Endothelial cell of umbilical vein (primary cell): ENCODE measurements around the gene MAX.

Source experiments
- CTCF ChIP-seq, 2 donors: IDR thresholded peaks; 1 replicate in 1 of 2; 2 replicates in 1 of 2; pipeline ENCODE4 v1.5.1; 2011; ENCODE audit warnings: low read length in 2 of 2, mild to moderate bottlenecking in 2 of 2, moderate library complexity in 2 of 2, control low read depth in 1 of 2, inconsistent platforms in 1 of 2, low read depth in 1 of 2; ENCODE audit not compliant: insufficient read depth in 1 of 2; ENCODE audit errors: extremely low read depth in 1 of 2
- EZH2 ChIP-seq: IDR thresholded peaks from 2 replicates; pipeline ENCODE4 v1.6.1; 2012; ENCODE audit warnings: borderline replicate concordance, low read depth, mild to moderate bottlenecking, moderate library complexity, low read length, inconsistent platforms; ENCODE audit not compliant: severe bottlenecking
- FOS ChIP-seq: IDR thresholded peaks from 2 replicates; pipeline ENCODE4 v1.6.1; 2011; ENCODE audit warnings: mild to moderate bottlenecking, low read length, moderate library complexity, borderline replicate concordance; ENCODE audit not compliant: insufficient read depth
- GATA2 ChIP-seq: IDR thresholded peaks from 2 replicates; pipeline ENCODE4 v1.7.0; 2011; ENCODE audit warnings: low read depth, mild to moderate bottlenecking, moderate library complexity, mixed read lengths, low read length; ENCODE audit not compliant: insufficient read length, insufficient read depth
- JUN ChIP-seq: IDR thresholded peaks from 2 replicates; pipeline ENCODE4 v1.6.1; 2011; ENCODE audit warnings: borderline replicate concordance, low read depth; ENCODE audit not compliant: insufficient read length, insufficient read depth
- MAX ChIP-seq: IDR thresholded peaks from 2 replicates; pipeline ENCODE4 v1.6.1; 2011; ENCODE audit not compliant: insufficient read depth, insufficient read length
- MYC ChIP-seq: IDR thresholded peaks from one replicate; pipeline ENCODE4 v1.6.1; 2011; ENCODE audit warnings: mild to moderate bottlenecking, low read depth, low read length
- POLR2A ChIP-seq: IDR thresholded peaks from 2 replicates; pipeline ENCODE4 v1.6.1; 2012; ENCODE audit warnings: low read depth, mild to moderate bottlenecking, control low read depth, low read length
- POLR2AphosphoS5 ChIP-seq: IDR thresholded peaks from 2 replicates; pipeline ENCODE4 v1.6.1; 2012; ENCODE audit warnings: low read depth, mild to moderate bottlenecking, control low read depth, low read length, moderate library complexity; ENCODE audit not compliant: insufficient read depth

- TF ChIP-seq EZH2, result no peak
- TF ChIP-seq CTCF (IDR thresholded peaks at IDR 0.05; ENCODE audit: extremely low read depth in 1 of 2, insufficient read depth in 1 of 2, low read depth in 1 of 2, low read length in 2 of 2), result no peak
- TF ChIP-seq POLR2A, result no peak
- no peak for TF ChIP-seq MAX
- TF ChIP-seq POLR2AphosphoS5, result no peak
- no peak for TF ChIP-seq JUN
- no peak for TF ChIP-seq MYC
- TF ChIP-seq GATA2, result no peak
- no peak for TF ChIP-seq FOS
Measured at GRCh38 chr14:65151609-65151956, 49.3 kb upstream of the MAX start.
